ENCODE data around the gene PROM2.

DNA sequence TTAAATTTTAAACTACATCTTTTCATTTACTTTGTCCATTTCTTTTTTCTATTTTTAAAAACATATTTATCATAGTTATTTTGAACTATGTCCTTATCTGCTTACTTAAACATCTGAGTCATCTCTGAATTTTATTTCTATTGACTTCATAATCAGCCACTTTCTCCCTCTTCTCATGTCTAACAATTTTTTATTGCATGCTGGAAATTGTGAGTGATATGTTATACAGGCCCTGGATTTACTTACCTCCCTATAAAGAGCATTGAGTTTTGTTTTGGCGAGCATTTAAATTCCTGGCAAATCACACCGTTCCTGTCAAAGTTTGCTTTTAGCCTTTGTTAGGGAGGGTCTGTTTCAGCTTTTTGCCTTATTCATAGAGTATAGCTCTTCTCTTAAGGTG lies 62.2 kb downstream of the PROM2 start:
- no peak for TF ChIP-seq CTCF (IDR thresholded peaks at IDR 0.05)
- TF ChIP-seq ZFX (IDR thresholded peaks at IDR 0.05; ENCODE audit: borderline replicate concordance): no peak

All from 22Rv1 (cell line).